Mucosa of stomach (tissue), 1 donor: ENCODE results near the gene MYO1E.
"Not testable (repeated sequence)": the region's sequence is repeated elsewhere in the genome, so short reads cannot be mapped to it uniquely, and the experiment has no call there.

ENCODE experiments used
- H3K27me3 ChIP-seq: one replicate; pipeline ENCODE4 v1.7.0; 2013; ENCODE audit warnings: mild to moderate bottlenecking, low read length; ENCODE audit not compliant: control insufficient read depth, insufficient read depth
- H3K36me3 ChIP-seq: one replicate; pipeline ENCODE4 v1.7.0; 2013; ENCODE audit warnings: low read length; ENCODE audit not compliant: control insufficient read depth, insufficient read depth
- H3K4me1 ChIP-seq: one replicate; pipeline ENCODE4 v1.7.0; 2013; ENCODE audit warnings: mild to moderate bottlenecking, low read length; ENCODE audit not compliant: control insufficient read depth, insufficient read depth
- H3K4me3 ChIP-seq: one replicate; pipeline ENCODE4 v1.7.0; 2013; ENCODE audit warnings: low read length
- H3K9ac ChIP-seq: one replicate; pipeline ENCODE4 v1.7.0; 2013; ENCODE audit warnings: mild to moderate bottlenecking, low read length, moderate library complexity
- H3K9me3 ChIP-seq: one replicate; pipeline ENCODE4 v1.7.0; 2013; ENCODE audit warnings: mild to moderate bottlenecking, low read length, moderate library complexity; ENCODE audit not compliant: control insufficient read depth
- donor health status: Pancreatic carcinoma.

MYO1E gene

DNA sequence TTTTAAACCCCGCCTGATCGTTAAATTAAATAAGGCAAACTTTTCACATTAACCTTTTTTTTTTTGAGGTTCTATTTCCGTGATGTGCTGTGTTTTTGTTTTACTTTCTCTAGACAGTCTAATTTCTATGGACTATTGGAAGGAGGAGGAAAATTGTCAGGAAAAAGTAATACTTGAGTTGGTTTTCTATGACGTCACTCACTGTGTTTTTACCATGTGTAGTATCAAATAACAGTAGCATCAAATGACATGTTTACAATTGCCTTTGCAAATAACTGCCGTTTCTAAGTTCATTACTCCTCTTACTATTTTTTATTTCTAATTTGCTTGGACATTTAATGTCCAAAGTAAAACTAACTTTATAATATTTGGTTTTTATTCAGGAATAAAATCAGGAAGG, 32.3 kb downstream of the MYO1E start:
- Histone ChIP-seq H3K4me1 (no peaks in the 10 kb centered on the region), H3K27me3 (no peaks in the 10 kb centered on the region), H3K9me3 (no peaks in the 10 kb centered on the region), H3K36me3 (no peaks in the 10 kb centered on the region), H3K9ac (no peak overlapping the region), H3K4me3 (no peak overlapping the region)

GRCh38 chr15:59339252-59339672, 33.4 kb downstream of the MYO1E start:
- no peak overlapping the region for H3K4me3 ChIP-seq
- no peaks in the 10 kb centered on the region for H3K27me3 ChIP-seq
- H3K36me3 ChIP-seq = no peaks in the 10 kb centered on the region
- no peaks in the 10 kb centered on the region for H3K9me3 ChIP-seq
- H3K9ac ChIP-seq = no peak overlapping the region
- H3K4me1 ChIP-seq = no peaks in the 10 kb centered on the region

GRCh38 chr15:59338414-59338813, 34.3 kb downstream of the MYO1E start:
- H3K4me3 ChIP-seq = no peak overlapping the region
- H3K4me1 ChIP-seq = no peaks in the 10 kb centered on the region
- no peaks in the 10 kb centered on the region for H3K27me3 ChIP-seq
- no peaks in the 10 kb centered on the region for H3K36me3 ChIP-seq
- no peaks in the 10 kb centered on the region for H3K9me3 ChIP-seq
- H3K9ac ChIP-seq = no peak overlapping the region

- not testable (repeated sequence) for H3K27me3 ChIP-seq, H3K9me3 ChIP-seq, H3K4me1 ChIP-seq, H3K36me3 ChIP-seq, H3K9ac ChIP-seq, H3K4me3 ChIP-seq
These were observed 35.9 kb downstream of the MYO1E start for GRCh38 chr15:59336725-59337124.

- Histone ChIP-seq H3K27me3 (no peaks in the 10 kb centered on the region), H3K36me3 (no peaks in the 10 kb centered on the region), H3K4me1 (peaks cover 7% of the 10 kb centered on the region), H3K4me3 (no peak overlapping the region), H3K9me3 (no peaks in the 10 kb centered on the region), H3K9ac (no peak overlapping the region)
These were observed 37.4 kb downstream of the MYO1E start for GRCh38 chr15:59335207-59335786.

DNA sequence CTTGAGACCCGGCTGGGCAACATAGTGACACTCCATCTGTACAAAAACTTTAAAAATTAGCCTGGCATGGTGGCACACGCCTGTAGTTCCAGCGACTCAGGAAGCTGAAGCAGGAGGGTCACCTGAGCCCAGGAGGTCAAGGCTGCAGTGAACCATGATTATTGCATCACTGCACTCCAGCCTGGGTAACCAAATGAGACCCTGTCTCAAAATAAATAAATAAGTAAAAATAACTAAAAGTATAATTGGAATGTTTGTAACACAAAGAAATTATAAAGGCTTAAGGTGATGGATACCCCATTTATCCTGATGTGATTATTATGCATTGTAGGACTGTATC, 38.6 kb downstream of the MYO1E start:
- Histone ChIP-seq H3K9ac (no peak overlapping the region), H3K36me3 (no peaks in the 10 kb centered on the region), H3K9me3 (no peaks in the 10 kb centered on the region), H3K4me1 (peaks cover 19% of the 10 kb centered on the region), H3K27me3 (no peaks in the 10 kb centered on the region), H3K4me3 (no peak overlapping the region)

GRCh38 chr15:59333401-59334075, 39.1 kb downstream of the MYO1E start:
- H3K4me1 ChIP-seq = peaks cover 23% of the 10 kb centered on the region
- H3K9ac ChIP-seq = no peak overlapping the region
- H3K4me3 ChIP-seq = no peak overlapping the region
- H3K36me3 ChIP-seq = no peaks in the 10 kb centered on the region
- no peaks in the 10 kb centered on the region for H3K9me3 ChIP-seq
- no peaks in the 10 kb centered on the region for H3K27me3 ChIP-seq

- H3K9me3 ChIP-seq = no peaks in the 10 kb centered on the region
- no peaks in the 10 kb centered on the region for H3K36me3 ChIP-seq
- H3K4me1 ChIP-seq = peaks cover 36% of the 10 kb centered on the region
- no peaks in the 10 kb centered on the region for H3K27me3 ChIP-seq
- H3K9ac ChIP-seq = no peak overlapping the region
- H3K4me3 ChIP-seq = no peak overlapping the region
These were observed 40.7 kb downstream of the MYO1E start for GRCh38 chr15:59332009-59332408.

DNA sequence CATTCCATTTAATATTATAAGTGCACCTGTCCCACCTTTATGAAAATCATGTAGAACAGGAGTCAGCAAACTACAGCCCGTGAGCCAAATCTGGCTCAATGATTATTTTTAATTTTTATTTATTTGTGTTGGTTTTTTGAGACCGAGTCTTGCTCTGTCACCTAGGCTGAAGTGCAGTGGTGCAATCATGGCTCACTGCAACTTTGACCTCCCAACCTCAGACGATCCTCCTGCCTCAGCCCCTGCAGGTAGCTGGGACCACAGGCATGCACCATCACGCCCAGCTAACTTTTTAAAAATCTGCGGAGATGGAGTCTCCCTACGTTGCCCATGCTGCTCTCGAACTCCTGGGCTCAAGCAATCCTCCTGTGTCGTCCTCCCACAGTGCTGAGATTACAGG, 42.0 kb downstream of the MYO1E start:
- no peaks in the 10 kb centered on the region for H3K27me3 ChIP-seq

DNA sequence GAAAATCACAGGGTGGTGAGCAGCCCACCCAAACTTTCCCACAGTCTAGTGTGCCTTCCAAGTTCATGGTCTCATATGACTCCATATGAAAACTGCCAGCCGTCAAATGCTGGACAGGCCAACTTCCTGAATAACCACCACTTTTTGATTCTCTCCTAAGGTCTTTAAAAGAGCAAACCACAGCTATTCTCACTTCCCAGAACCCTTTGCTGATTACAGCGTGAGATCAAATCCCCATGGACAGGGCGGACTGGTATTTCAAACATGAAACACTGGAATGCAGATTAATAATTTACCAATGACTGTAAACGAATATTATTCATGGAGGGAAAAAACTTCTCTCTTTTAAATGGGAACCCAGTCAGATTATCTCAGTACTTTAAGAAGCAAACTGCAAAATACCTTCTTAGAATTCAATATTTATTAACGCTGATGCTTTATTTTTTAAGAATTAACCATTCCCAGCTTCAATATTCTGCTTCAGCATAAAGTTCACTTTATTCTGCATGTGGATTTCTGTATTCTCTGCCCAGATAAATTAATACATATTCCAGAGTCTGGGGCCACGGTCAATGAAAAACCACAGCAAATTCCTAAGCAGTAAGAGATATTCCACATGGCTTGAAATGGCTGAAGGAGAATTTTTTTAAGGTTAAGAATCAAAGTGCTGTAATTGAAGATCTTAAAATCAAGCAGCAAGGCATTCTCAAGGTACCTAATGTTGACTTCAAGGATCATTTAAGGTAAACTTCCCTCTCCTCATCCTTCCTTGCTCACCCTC, 42.9 kb downstream of the MYO1E start:
- Histone ChIP-seq H3K36me3 (no peaks in the 10 kb centered on the region), H3K9ac (no peak overlapping the region), H3K27me3 (no peaks in the 10 kb centered on the region), H3K4me3 (no peak overlapping the region), H3K9me3 (no peaks in the 10 kb centered on the region), H3K4me1 (peaks cover 36% of the 10 kb centered on the region)

More for the DNA sequence above, 42.0 kb downstream of the MYO1E start:
- no peaks in the 10 kb centered on the region for H3K36me3 ChIP-seq
- no peak overlapping the region for H3K9ac ChIP-seq
- H3K4me1 ChIP-seq = peaks cover 36% of the 10 kb centered on the region
- H3K4me3 ChIP-seq = no peak overlapping the region
- H3K9me3 ChIP-seq = no peaks in the 10 kb centered on the region

DNA sequence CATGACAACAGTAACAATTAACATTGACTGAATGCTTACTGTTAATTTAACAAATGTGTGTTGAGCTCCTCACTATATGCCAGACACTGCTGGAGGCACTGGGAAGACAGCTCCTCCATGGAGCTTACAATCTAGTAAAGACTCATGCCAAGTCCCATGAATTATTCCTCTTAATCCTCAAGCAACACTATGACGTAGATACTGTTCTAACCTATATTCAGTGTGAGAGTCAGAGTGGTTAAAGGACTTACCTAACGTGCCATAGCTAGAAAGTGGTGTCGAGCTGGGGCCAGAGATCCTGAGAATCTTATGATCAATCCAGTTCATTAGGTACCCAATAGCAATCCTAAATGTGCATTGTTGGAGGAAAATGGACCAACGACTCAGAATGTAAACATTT, 43.6 kb downstream of the MYO1E start:
- peaks cover 36% of the 10 kb centered on the region for H3K4me1 ChIP-seq

GRCh38 chr15:59327942-59328341, 44.7 kb downstream of the MYO1E start:
- no peaks in the 10 kb centered on the region for H3K36me3 ChIP-seq
- H3K9me3 ChIP-seq = no peaks in the 10 kb centered on the region
- no peak overlapping the region for H3K4me3 ChIP-seq
- peaks cover 36% of the 10 kb centered on the region for H3K4me1 ChIP-seq
- no peaks in the 10 kb centered on the region for H3K27me3 ChIP-seq
- no peak overlapping the region for H3K9ac ChIP-seq

More for the DNA sequence above, 43.6 kb downstream of the MYO1E start:
- H3K27me3 ChIP-seq = no peaks in the 10 kb centered on the region
- no peak overlapping the region for H3K9ac ChIP-seq
- no peaks in the 10 kb centered on the region for H3K9me3 ChIP-seq
- H3K4me3 ChIP-seq = no peak overlapping the region
- H3K36me3 ChIP-seq = no peaks in the 10 kb centered on the region
